Mesenchymal stem cell (in vitro differentiated cells and primary cell): ENCODE measurements around the gene RHBDD1.
"Not testable (repeated sequence)": the region's sequence is repeated elsewhere in the genome, so short reads cannot be mapped to it uniquely, and the experiment has no call there.

Experiments used
- DNase-seq: peaks from one replicate; pipeline ENCODE4 v3.0.0-alpha.2; 2013
- H2AFZ ChIP-seq: one replicate; pipeline ENCODE4 v1.6.1; 2013; ENCODE audit warnings: low read depth, mild to moderate bottlenecking, control low read depth, inconsistent platforms, low read length, moderate library complexity
- H2AK5ac ChIP-seq: 2 replicates; pipeline ENCODE4 v1.6.1; 2013; ENCODE audit warnings: low read length, moderate library complexity, mild to moderate bottlenecking, inconsistent platforms; ENCODE audit not compliant: severe bottlenecking
- H2BK120ac ChIP-seq: one replicate; pipeline ENCODE4 v1.6.1; 2013; ENCODE audit warnings: low read depth, mild to moderate bottlenecking, inconsistent platforms, low read length, moderate library complexity
- H2BK12ac ChIP-seq, 2 experiments: one replicate each; pipeline ENCODE4 v1.6.1; 2013; ENCODE audit warnings: inconsistent platforms in 2 of 2, low read length in 2 of 2, mild to moderate bottlenecking in 2 of 2, moderate library complexity in 2 of 2, control low read depth in 1 of 2
- H2BK15ac ChIP-seq: one replicate; pipeline ENCODE4 v1.6.1; 2013; ENCODE audit warnings: mild to moderate bottlenecking, low read depth, inconsistent platforms; ENCODE audit not compliant: poor library complexity, severe bottlenecking
- H2BK5ac ChIP-seq: 2 replicates; pipeline ENCODE4 v1.6.1; 2013; ENCODE audit warnings: low read depth, mild to moderate bottlenecking, low read length, control low read depth, inconsistent platforms; ENCODE audit not compliant: poor library complexity, severe bottlenecking
- H3K14ac ChIP-seq, 2 experiments: one replicate each; pipeline ENCODE4 v1.6.1; 2013; ENCODE audit warnings: inconsistent platforms in 2 of 2, low read length in 2 of 2, control low read depth in 1 of 2, mild to moderate bottlenecking in 1 of 2, moderate library complexity in 1 of 2
- H3K18ac ChIP-seq, 2 experiments: one replicate each; pipeline ENCODE4 v1.6.1; 2013; ENCODE audit warnings: inconsistent platforms in 2 of 2, low read length in 2 of 2, control low read depth in 1 of 2, low read depth in 1 of 2, mild to moderate bottlenecking in 1 of 2
- H3K23ac ChIP-seq, 2 experiments: one replicate each; pipeline ENCODE4 v1.6.1; 2013; ENCODE audit warnings: inconsistent platforms in 2 of 2, low read length in 2 of 2, mild to moderate bottlenecking in 2 of 2, moderate library complexity in 2 of 2, control low read depth in 1 of 2
- H3K27ac ChIP-seq: 2 replicates; pipeline ENCODE4 v1.5.1; 2013; ENCODE audit warnings: mild to moderate bottlenecking, moderate library complexity, low read length, control low read depth, inconsistent platforms; ENCODE audit not compliant: poor library complexity, severe bottlenecking
- H3K27me3 ChIP-seq, 2 experiments: 2 replicates each; pipeline versions ENCODE4 v1.6.1 to v1.7.0; 2013; ENCODE audit warnings: low read length in 2 of 2, mild to moderate bottlenecking in 2 of 2, moderate library complexity in 2 of 2, control low read depth in 1 of 2, inconsistent platforms in 1 of 2; ENCODE audit not compliant: control insufficient read depth in 1 of 2, insufficient read depth in 1 of 2
- H3K36me3 ChIP-seq, 2 experiments: 2 replicates each; pipeline versions ENCODE4 v1.6.1 to v1.7.0; 2013; ENCODE audit warnings: low read length in 2 of 2, control low read depth in 1 of 2, inconsistent platforms in 1 of 2, low read depth in 1 of 2, mild to moderate bottlenecking in 1 of 2; ENCODE audit not compliant: insufficient read depth in 2 of 2, control insufficient read depth in 1 of 2
- H3K4ac ChIP-seq, 2 experiments: one replicate each; pipeline ENCODE4 v1.6.1; 2013; ENCODE audit warnings: inconsistent platforms in 2 of 2, low read length in 2 of 2, mild to moderate bottlenecking in 2 of 2, moderate library complexity in 2 of 2, control low read depth in 1 of 2, low read depth in 1 of 2
- H3K4me1 ChIP-seq: 2 replicates; pipeline ENCODE4 v1.6.1; 2013; ENCODE audit warnings: low read depth, low read length, control low read depth; ENCODE audit not compliant: control insufficient read depth, insufficient read depth
- H3K4me2 ChIP-seq: 2 replicates; pipeline ENCODE4 v1.6.1; 2013; ENCODE audit warnings: low read length, mild to moderate bottlenecking, inconsistent platforms; ENCODE audit not compliant: poor library complexity, severe bottlenecking
- H3K4me3 ChIP-seq, 2 experiments: 2 replicates each; pipeline versions ENCODE4 v1.5.1 to v1.7.0; 2013; ENCODE audit warnings: low read length in 2 of 2, mild to moderate bottlenecking in 2 of 2, control low read depth in 1 of 2, low read depth in 1 of 2; ENCODE audit not compliant: insufficient read depth in 1 of 2
- H3K79me1 ChIP-seq: replicated peaks from 2 replicates; pipeline ENCODE4 v1.6.1; 2013; ENCODE audit warnings: mild to moderate bottlenecking, control low read depth, low read length, inconsistent platforms; ENCODE audit not compliant: poor library complexity, severe bottlenecking
- H3K9ac ChIP-seq: 2 replicates; pipeline ENCODE4 v1.7.0; 2013; ENCODE audit warnings: mild to moderate bottlenecking, low read length, moderate library complexity
- H3K9me3 ChIP-seq: 2 replicates; pipeline ENCODE4 v1.7.0; 2013; ENCODE audit warnings: mild to moderate bottlenecking, low read length; ENCODE audit not compliant: control insufficient read depth
- H4K8ac ChIP-seq: one replicate; pipeline ENCODE4 v1.6.1; 2013; ENCODE audit warnings: inconsistent platforms, mild to moderate bottlenecking, low read length, moderate library complexity
- H4K91ac ChIP-seq: one replicate; pipeline ENCODE4 v1.6.1; 2013; ENCODE audit warnings: mild to moderate bottlenecking, low read length, inconsistent platforms
- WGBS: methylation state at CpG from one replicate; pipeline ENCODE4 v1.1.7; 2013; ENCODE audit warnings: mixed read lengths; 5-methylcytosine and 5-hydroxymethylcytosine counted together

Gene RHBDD1

GRCh38 chr2:226834880-226835279 is 974 bp upstream of the RHBDD1 start:
- H2AFZ ChIP-seq, H2BK5ac ChIP-seq, H3K4me1 ChIP-seq, H3K27me3 ChIP-seq, H4K91ac ChIP-seq, H3K18ac ChIP-seq, H3K9ac ChIP-seq, H3K9me3 ChIP-seq, H3K23ac ChIP-seq, H3K4me2 ChIP-seq, H3K14ac ChIP-seq, H2BK12ac ChIP-seq, H2BK15ac ChIP-seq, H2AK5ac ChIP-seq, H2BK120ac ChIP-seq, H3K4ac ChIP-seq, H3K27ac ChIP-seq, DNase-seq, H3K79me1 ChIP-seq, H4K8ac ChIP-seq: not testable (repeated sequence)
- Histone ChIP-seq H3K36me3 (peaks cover 0 to 16% of the 10 kb centered on the region in 2 experiments), H3K4me3 (peak overlapping the region in 1 of 2 experiments; percentile 94)
- 97% methylated on average over 12 of the region's 18 CpGs for WGBS

- Histone ChIP-seq H3K23ac (peak overlapping the region; percentile 14 to 85), H3K18ac (peak overlapping the region; percentile 89 to 99), H3K27ac (peak overlapping the region; percentile 68), H2AK5ac (no peak overlapping the region), H4K91ac (peak overlapping the region; percentile 96), H3K4ac (peak overlapping the region; percentile 74 to 99), H3K9ac (peak overlapping the region; percentile 90), H3K27me3 (no peaks in the 10 kb centered on the region), H3K14ac (peak overlapping the region in 1 of 2 experiments; percentile 61), H4K8ac (peak overlapping the region; percentile 99), H3K4me2 (peak overlapping the region; percentile 88), H3K4me1 (peaks cover 6% of the 10 kb centered on the region), H2BK15ac (peak overlapping the region; percentile 95), H2BK5ac (no peak overlapping the region), H3K4me3 (peak overlapping the region; percentile 92 to 94), H2BK120ac (peak overlapping the region; percentile 93), H2BK12ac (peak overlapping the region; percentile 89 to 95), H3K9me3 (no peaks in the 10 kb centered on the region), H3K79me1 (peaks cover 12% of the 10 kb centered on the region), H3K36me3 (peaks cover 0 to 19% of the 10 kb centered on the region in 2 experiments), H2AFZ (peak overlapping the region; percentile 51)
- DNase-seq = no peak
- 14% methylated on average over 22 of the region's 26 CpGs for WGBS
Measured at GRCh38 chr2:226835420-226835795, 446 bp upstream of the RHBDD1 start.

GRCh38 chr2:226836548-226836885 is 663 bp downstream of the RHBDD1 start:
- WGBS = 10% methylated on average over 6 of the region's 6 CpGs
- H2BK15ac ChIP-seq = no peak overlapping the region
- no peak overlapping the region for H2AFZ ChIP-seq
- H3K27ac ChIP-seq = peak overlapping the region; percentile 75
- no peak overlapping the region for H4K91ac ChIP-seq
- H3K36me3 ChIP-seq = peaks cover 0 to 22% of the 10 kb centered on the region in 2 experiments
- no peak overlapping the region for H3K14ac ChIP-seq
- no peak for DNase-seq
- no peak overlapping the region for H3K4ac ChIP-seq
- no peak overlapping the region for H3K18ac ChIP-seq
- peaks cover under 1% of the 10 kb centered on the region for H3K9me3 ChIP-seq
- peak overlapping the region; percentile 63 for H3K4me2 ChIP-seq
- H3K9ac ChIP-seq = peak overlapping the region; percentile 90
- H3K79me1 ChIP-seq = peaks cover 12% of the 10 kb centered on the region
- H2BK5ac ChIP-seq = peak overlapping the region; percentile 85
- H2BK12ac ChIP-seq = no peak overlapping the region
- no peak overlapping the region for H3K23ac ChIP-seq
- no peaks in the 10 kb centered on the region for H3K27me3 ChIP-seq
- no peak overlapping the region for H4K8ac ChIP-seq
- H2BK120ac ChIP-seq = no peak overlapping the region
- peak overlapping the region; percentile 92 to 94 for H3K4me3 ChIP-seq
- H2AK5ac ChIP-seq = no peak overlapping the region
- peaks cover 6% of the 10 kb centered on the region for H3K4me1 ChIP-seq

GRCh38 chr2:226837334-226837733 is 1.5 kb downstream of the RHBDD1 start:
- no peak overlapping the region for H2AK5ac ChIP-seq

More at GRCh38 chr2:226837334-226837733, 1.5 kb downstream of the RHBDD1 start:
- H3K27me3 ChIP-seq = no peaks in the 10 kb centered on the region
- no peak overlapping the region for H2AFZ ChIP-seq
- H2BK5ac ChIP-seq = no peak overlapping the region
- H2BK12ac ChIP-seq = no peak overlapping the region
- WGBS = 95% methylated on average over 7 of the region's 7 CpGs
- no peak overlapping the region for H3K23ac ChIP-seq
- peak overlapping the region; percentile 13 for H3K4me2 ChIP-seq
- H3K9ac ChIP-seq = peak overlapping the region; percentile 90
- no peak overlapping the region for H3K4ac ChIP-seq
- H3K14ac ChIP-seq = no peak overlapping the region
- peaks cover 6% of the 10 kb centered on the region for H3K4me1 ChIP-seq
- H3K27ac ChIP-seq = no peak overlapping the region
- no peak overlapping the region for H4K91ac ChIP-seq
- peaks cover 12% of the 10 kb centered on the region for H3K79me1 ChIP-seq
- no peak overlapping the region for H2BK15ac ChIP-seq
- no peak overlapping the region for H3K18ac ChIP-seq
- H3K36me3 ChIP-seq = peaks cover 0 to 24% of the 10 kb centered on the region in 2 experiments
- H4K8ac ChIP-seq = no peak overlapping the region
- DNase-seq = no peak
- no peak overlapping the region for H2BK120ac ChIP-seq
- H3K9me3 ChIP-seq = peaks cover 3% of the 10 kb centered on the region
- peak overlapping the region in 1 of 2 experiments; percentile 94 for H3K4me3 ChIP-seq
